Parathyroid adenoma (tissue), 2 donors: ENCODE measurements around the gene STOM.
A peak's percentile ranks its signal among the peaks of the same experiment; 100 is the strongest.
"Not testable (repeated sequence)": the region's sequence is repeated elsewhere in the genome, so short reads cannot be mapped to it uniquely, and the experiment has no call there.

Experiments used
- H2AFZ ChIP-seq: fragments of 300-600 bp; sonication (generic); one replicate; pipeline ENCODE4 v1.7.0; 2017; ENCODE audit warnings: antibody characterized with exemption, mild to moderate bottlenecking
- H3K27ac ChIP-seq: fragments of 300-600 bp; sonication (generic); one replicate; pipeline ENCODE4 v1.7.0; 2017
- H3K27me3 ChIP-seq: fragments of 300-600 bp; sonication (generic); one replicate; pipeline ENCODE4 v1.7.0; 2017; ENCODE audit warnings: low read length; ENCODE audit not compliant: control insufficient read depth, insufficient read depth
- H3K36me3 ChIP-seq: fragments of 300-600 bp; sonication (generic); one replicate; pipeline ENCODE4 v1.7.0; 2017; ENCODE audit warnings: low read length; ENCODE audit not compliant: control insufficient read depth, insufficient read depth
- H3K4me1 ChIP-seq: fragments of 300-600 bp; sonication (generic); one replicate; pipeline ENCODE4 v1.7.0; 2017; ENCODE audit warnings: control low read depth
- H3K4me2 ChIP-seq: fragments of 300-600 bp; sonication (generic); one replicate; pipeline ENCODE4 v1.7.0; 2017; ENCODE audit warnings: low read length
- H3K4me3 ChIP-seq: fragments of 300-600 bp; sonication (generic); one replicate; pipeline ENCODE4 v1.7.0; 2017; ENCODE audit warnings: low read depth, low read length
- H3K79me2 ChIP-seq: fragments of 300-600 bp; sonication (generic); one replicate; pipeline ENCODE4 v1.7.0; 2017; ENCODE audit warnings: control low read depth
- H3K9ac ChIP-seq: fragments of 300-600 bp; sonication (generic); one replicate; pipeline ENCODE4 v1.7.0; 2017; ENCODE audit warnings: mild to moderate bottlenecking
- H3K9me3 ChIP-seq: fragments of 300-600 bp; sonication (generic); one replicate; pipeline ENCODE4 v1.7.0; 2017; ENCODE audit warnings: low read length; ENCODE audit not compliant: control insufficient read depth
- CTCF ChIP-seq: fragments of 300-600 bp; sonication (generic); IDR thresholded peaks from one replicate; pipeline ENCODE4 v1.7.0; 2017; ENCODE audit warnings: antibody characterized with exemption, mild to moderate bottlenecking
- donor health status: primary hyperparathyroidism.

The STOM gene

GRCh38 chr9:121294151-121294743 lies 75.8 kb downstream of the STOM start:
- H3K4me1 ChIP-seq = peaks cover 8% of the 10 kb centered on the region
- H2AFZ ChIP-seq = no peak overlapping the region
- H3K36me3 ChIP-seq = no peaks in the 10 kb centered on the region
- no peak overlapping the region for H3K4me3 ChIP-seq
- H3K27me3 ChIP-seq = no peaks in the 10 kb centered on the region
- TF ChIP-seq CTCF = no peak
- H3K9ac ChIP-seq = no peak overlapping the region
- H3K27ac ChIP-seq = peak overlapping the region; percentile 36
- H3K9me3 ChIP-seq = no peaks in the 10 kb centered on the region
- H3K79me2 ChIP-seq = no peaks in the 10 kb centered on the region
- no peak overlapping the region for H3K4me2 ChIP-seq

DNA sequence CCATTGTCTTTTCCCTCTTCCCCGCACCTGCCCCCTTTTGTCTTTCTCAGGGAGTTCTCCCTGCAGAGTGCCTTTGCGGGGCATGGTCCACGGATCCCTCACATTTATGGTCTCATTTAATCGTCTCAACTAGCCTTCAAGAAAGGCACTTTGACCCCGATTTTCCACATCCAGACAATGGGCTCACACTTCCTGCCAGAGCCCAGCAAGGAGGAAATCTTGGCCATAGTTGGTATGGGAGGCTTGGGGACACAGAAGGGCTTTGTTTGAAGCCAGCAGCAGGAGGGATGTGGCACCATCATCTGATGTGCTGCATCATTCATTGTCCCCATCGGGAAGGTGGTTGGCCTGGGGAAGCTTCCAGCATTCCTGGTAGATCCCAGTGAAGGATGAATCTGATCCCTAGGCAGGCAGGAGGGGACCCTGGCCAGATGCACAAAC lies 77.2 kb downstream of the STOM start:
- Histone ChIP-seq H3K9ac (no peak overlapping the region), H3K27me3 (no peaks in the 10 kb centered on the region), H3K4me3 (no peak overlapping the region), H3K36me3 (no peaks in the 10 kb centered on the region), H3K4me1 (peaks cover 8% of the 10 kb centered on the region), H3K9me3 (no peaks in the 10 kb centered on the region), H3K4me2 (no peak overlapping the region), H2AFZ (no peak overlapping the region), H3K79me2 (no peaks in the 10 kb centered on the region), H3K27ac (no peak overlapping the region)
- no peak for TF ChIP-seq CTCF

DNA sequence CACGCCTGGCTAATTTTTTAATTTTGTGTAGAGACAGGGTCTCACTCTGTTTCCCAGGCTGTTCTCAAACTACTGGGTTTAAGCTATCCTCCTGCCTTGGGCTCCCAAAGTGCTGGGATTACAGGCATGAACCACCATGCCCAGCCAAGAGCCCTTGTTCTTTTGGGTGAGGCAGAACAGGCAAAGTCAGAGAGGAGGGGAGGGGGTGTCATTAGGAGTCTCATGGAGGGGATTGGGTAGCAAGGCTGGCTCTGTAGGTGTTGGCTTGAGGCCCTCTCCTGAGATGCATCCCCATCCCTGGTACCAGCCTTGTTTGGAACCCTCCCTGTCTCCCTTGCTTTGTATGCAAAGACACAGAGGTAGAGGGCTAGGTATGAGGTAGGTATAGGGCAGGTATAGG lies 78.0 kb downstream of the STOM start:
- H2AFZ ChIP-seq = no peak overlapping the region
- no peaks in the 10 kb centered on the region for H3K36me3 ChIP-seq
- peaks cover 9% of the 10 kb centered on the region for H3K4me1 ChIP-seq
- TF ChIP-seq CTCF = no peak
- H3K27ac ChIP-seq = no peak overlapping the region
- no peak overlapping the region for H3K4me2 ChIP-seq
- H3K79me2 ChIP-seq = no peaks in the 10 kb centered on the region
- H3K27me3 ChIP-seq = no peaks in the 10 kb centered on the region
- H3K9me3 ChIP-seq = no peaks in the 10 kb centered on the region
- H3K9ac ChIP-seq = no peak overlapping the region
- no peak overlapping the region for H3K4me3 ChIP-seq

- not testable (repeated sequence) for H3K27ac ChIP-seq, H2AFZ ChIP-seq, H3K36me3 ChIP-seq, H3K79me2 ChIP-seq, H3K9ac ChIP-seq, H3K27me3 ChIP-seq, H3K4me1 ChIP-seq, H3K9me3 ChIP-seq, H3K4me2 ChIP-seq, H3K4me3 ChIP-seq
Measured at GRCh38 chr9:121291536-121291935, 78.5 kb downstream of the STOM start.

DNA sequence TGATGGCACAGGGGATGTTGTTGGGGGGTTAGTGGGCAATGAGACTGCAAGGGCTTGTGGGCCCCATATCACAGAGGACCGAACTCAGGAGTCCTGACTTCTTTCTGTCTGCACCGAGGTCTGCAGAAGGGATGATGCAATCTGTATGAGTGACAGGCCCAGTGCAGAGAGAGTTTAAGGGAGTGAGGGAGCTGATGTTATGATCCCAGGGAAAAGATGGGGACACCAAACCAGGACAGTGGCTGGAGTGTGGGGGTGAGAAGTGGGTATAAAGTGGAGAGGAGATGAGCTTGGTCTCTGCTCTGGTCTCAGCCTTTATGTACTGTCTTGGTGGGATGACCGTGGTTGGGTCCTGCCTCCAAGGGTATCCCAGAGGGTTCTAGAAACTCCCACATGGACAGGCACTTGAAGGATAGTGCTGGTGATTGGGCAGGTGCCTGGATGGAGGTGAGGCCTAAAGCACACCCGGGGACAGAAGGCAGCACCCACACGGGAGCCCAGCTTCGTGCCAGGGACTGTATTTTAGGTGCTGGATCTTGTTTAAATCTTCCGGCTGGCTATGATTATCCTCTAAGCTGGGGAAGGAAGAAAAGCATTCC lies 80.2 kb downstream of the STOM start:
- H3K9ac ChIP-seq = no peak overlapping the region
- H3K27ac ChIP-seq = peak overlapping the region; percentile 59
- no peaks in the 10 kb centered on the region for H3K36me3 ChIP-seq
- H3K4me2 ChIP-seq = no peak overlapping the region
- no peaks in the 10 kb centered on the region for H3K27me3 ChIP-seq
- TF ChIP-seq CTCF = no peak
- no peak overlapping the region for H2AFZ ChIP-seq
- no peak overlapping the region for H3K4me3 ChIP-seq
- no peaks in the 10 kb centered on the region for H3K9me3 ChIP-seq
- H3K79me2 ChIP-seq = no peaks in the 10 kb centered on the region
- peaks cover 6% of the 10 kb centered on the region for H3K4me1 ChIP-seq
